ENCODE measurements around the gene ATP8B4. TPM values are rescaled to one million over a fixed set of nuclear protein-coding genes. Genes with fewer than 3 reads are reported as not detected.

Gene ATP8B4
- total and polyA plus RNA-seq, 10 of the 15 experiments (the other 5 are each of a cell fraction or from before 2014, with no cell fraction given), result 0.02 to 0.94 (median 0.19) TPM

DNA sequence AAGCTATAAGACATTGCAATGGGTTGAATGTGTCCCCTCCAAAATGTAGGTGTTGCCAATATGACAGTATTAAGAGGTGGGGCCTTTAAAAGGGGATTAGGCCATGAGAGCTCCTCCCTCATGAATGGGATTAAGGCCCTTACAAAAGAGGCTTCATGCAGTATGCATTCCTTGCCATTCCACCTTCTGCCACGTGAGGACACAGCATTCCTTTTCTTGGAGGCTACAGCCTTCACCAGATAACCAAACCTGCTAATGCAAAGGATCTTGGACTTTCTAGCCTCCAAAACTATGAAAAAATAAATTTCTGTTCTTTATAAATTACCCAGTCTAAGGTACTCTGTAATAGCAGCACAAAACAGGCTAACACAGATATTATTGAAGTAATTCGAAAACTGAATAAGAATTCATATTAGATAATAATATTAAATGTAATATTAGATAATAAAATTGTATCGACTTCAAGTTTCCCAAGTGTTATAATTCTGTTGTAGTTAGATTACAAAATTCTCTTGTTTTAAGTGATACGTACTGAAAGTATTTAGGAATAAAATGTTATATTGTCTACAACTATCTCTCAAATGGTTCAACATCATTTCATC lies 29.4 kb upstream of the ATP8B4 start:
- H3K9me3 ChIP-seq (replicated peaks; ENCODE audit: control insufficient read depth, insufficient read depth, low read length), result no peaks in the 10 kb centered on the region
- 61% methylated on average over 4 of the region's 4 CpGs for WGBS (ENCODE audit: insufficient coverage, insufficient replicate concordance, low lambda C conversion rate, missing lambda C conversion rate)
- no peak overlapping the region for H3K9ac ChIP-seq (ENCODE audit: control insufficient read depth, insufficient read depth, low read length)
- H3K4me2 ChIP-seq (ENCODE audit: control insufficient read depth, insufficient read depth), result no peak overlapping the region
- FAIRE-seq, result no peak
- ATAC-seq, result no peak
- DNase-seq (ENCODE audit: low read depth, low spot score), result no peak
- H3K79me2 ChIP-seq (ENCODE audit: control insufficient read depth, insufficient read depth, low read length), result no peaks in the 10 kb centered on the region
- RAD21 ChIA-PET (ENCODE audit: unreplicated experiment), result interaction anchor here (0.6 to 2.2 kb wide), 3 partner anchors 167 to 202 kb away, joined by 3 to 15 read pairs (median 3); no protein-coding TSS in a partner anchor
- SMC1A ChIA-PET (ENCODE audit: uncharacterized antibody, unreplicated experiment), result interaction anchor here (1.0 to 4.2 kb wide), 4 partner anchors 13 to 168 kb away, joined by 3 to 18 read pairs (median 4); no protein-coding TSS in a partner anchor
- no peak overlapping the region for H3K4me3 ChIP-seq
- H3K4me1 ChIP-seq (ENCODE audit: control insufficient read depth, insufficient read depth, low read length), result no peaks in the 10 kb centered on the region
- BruUV-seq (replicated peaks), result no TSS peak
- no peaks in the 10 kb centered on the region for H3K36me3 ChIP-seq (ENCODE audit: control insufficient read depth in 2 of 2, insufficient read depth in 2 of 2, low read length in 1 of 2)
- intact Hi-C loops (cut with micrococcal nuclease; ENCODE audit: unreplicated experiment), result loop anchor here (2.0 to 5.0 kb wide), 5 partner anchors 91 to 1286 kb away; no protein-coding TSS in a partner anchor
- POLR2A ChIA-PET, result no interaction called here
- CTCF ChIA-PET, result interaction anchor here (1.1 to 2.2 kb wide), 2 partner anchors 167 to 913 kb away, joined by 3 to 14 read pairs; no protein-coding TSS in a partner anchor
- H3K27me3 ChIP-seq (replicated peaks in 1 of 2; ENCODE audit: control insufficient read depth in 2 of 2, insufficient read depth in 2 of 2, low read length in 1 of 2), result no peaks in the 10 kb centered on the region; a peak in 1 of 4 replicates
- TF ChIP-seq SMC3 (IDR thresholded peaks at IDR 0.05; ENCODE audit: borderline replicate concordance, low read length) (peak; percentile 58; the same call in 1 of the 2 replicates), TCF3 (IDR thresholded peaks at IDR 0.05; ENCODE audit: borderline replicate concordance, insufficient read depth, low read depth, low read length) (no peak), CTCF (IDR thresholded peaks at IDR 0.05 in 2 of 3, conservative IDR thresholded peaks at IDR 0.05 in 1 of 3; ENCODE audit: control insufficient read depth in 2 of 3, extremely low read depth in 1 of 3, insufficient read depth in 1 of 3, low read depth in 3 of 3, low read length in 3 of 3) (peak; percentile 27 to 48 (median 44); a peak in 4 of 6 replicates), CBFB (IDR thresholded peaks at IDR 0.05; ENCODE audit: low read depth) (no peak), RAD21 (IDR thresholded peaks at IDR 0.05; ENCODE audit: insufficient read depth, low read depth, low read length) (peak; percentile 59), CHD2 (IDR thresholded peaks at IDR 0.05; ENCODE audit: borderline replicate concordance, low read depth, low read length) (no peak)
- in situ Hi-C loops (cut with MboI), result loop anchor here (10.0 kb wide), 3 partner anchors 724 to 1794 kb away; partner anchors contain the start of gene FGF7
- H3K27ac ChIP-seq (ENCODE audit: control insufficient read depth, insufficient read depth), result no peak overlapping the region
- no peaks in the 10 kb centered on the region for H4K20me1 ChIP-seq (ENCODE audit: control insufficient read depth, insufficient read depth)
- no peak overlapping the region for H2AFZ ChIP-seq (ENCODE audit: control insufficient read depth, low read depth, low read length)

All from GM12878 (cell line).